GM18867 (cell line): Measurements from ENCODE around the gene ADNP2.
"Not testable (repeated sequence)": the region's sequence is repeated elsewhere in the genome, so short reads cannot be mapped to it uniquely, and the experiment has no call there.

ENCODE experiments used
- ATAC-seq: cut with Tn5 transposase; IDR thresholded peaks from one replicate; pipeline ENCODE4 v1.9.1; 2021; ENCODE audit warnings: mild to moderate bottlenecking, moderate library complexity; ENCODE audit not compliant: unreplicated experiment

The ADNP2 gene

DNA sequence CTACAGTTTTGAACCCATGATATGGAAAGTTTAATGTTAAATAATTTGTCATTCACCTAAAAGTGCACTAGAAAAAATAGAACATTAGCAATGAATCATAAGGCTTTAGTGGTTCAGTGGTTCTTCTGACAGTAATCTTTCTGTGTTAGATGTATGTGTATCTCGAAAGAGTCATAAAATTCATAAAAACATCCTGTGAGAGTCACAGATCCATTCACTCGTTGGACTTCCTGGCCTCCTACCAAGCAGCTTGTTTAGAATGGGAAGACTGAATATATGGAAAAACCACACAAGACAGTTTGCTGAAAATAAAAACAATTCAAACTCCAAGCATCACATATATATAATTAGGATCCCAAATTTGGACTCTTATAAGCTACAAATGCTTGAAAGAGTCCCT, 34.8 kb downstream of the ADNP2 start:
- no peak for ATAC-seq

DNA sequence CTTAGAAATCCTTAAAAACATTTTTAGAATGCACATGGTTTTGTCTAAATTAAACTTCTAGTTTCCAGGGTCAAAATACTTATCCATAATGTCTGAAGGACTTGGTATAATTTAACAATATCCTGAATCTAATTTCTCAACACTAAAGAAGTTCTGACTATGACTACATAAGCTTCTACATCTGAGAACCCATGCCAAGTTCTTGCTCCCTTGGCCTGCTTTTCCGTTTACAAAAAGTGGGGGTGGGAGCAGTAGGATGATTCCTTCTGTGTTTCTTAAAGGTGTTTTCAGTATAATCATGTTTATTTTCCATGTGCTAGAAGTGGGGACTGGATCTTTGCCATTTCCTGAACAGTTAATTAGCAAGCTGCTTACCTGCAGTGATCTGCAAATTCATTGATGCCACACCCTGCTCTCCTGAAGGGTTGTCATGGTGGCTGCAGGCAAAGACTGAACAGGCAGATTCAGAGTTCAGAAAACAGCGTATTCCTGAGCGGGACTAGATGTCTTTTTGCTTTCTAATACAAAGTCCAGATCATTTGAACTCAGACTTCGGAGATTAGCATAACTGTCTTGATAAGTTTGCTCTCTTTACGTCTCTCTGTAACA, 36.2 kb downstream of the ADNP2 start:
- no peak for ATAC-seq

DNA sequence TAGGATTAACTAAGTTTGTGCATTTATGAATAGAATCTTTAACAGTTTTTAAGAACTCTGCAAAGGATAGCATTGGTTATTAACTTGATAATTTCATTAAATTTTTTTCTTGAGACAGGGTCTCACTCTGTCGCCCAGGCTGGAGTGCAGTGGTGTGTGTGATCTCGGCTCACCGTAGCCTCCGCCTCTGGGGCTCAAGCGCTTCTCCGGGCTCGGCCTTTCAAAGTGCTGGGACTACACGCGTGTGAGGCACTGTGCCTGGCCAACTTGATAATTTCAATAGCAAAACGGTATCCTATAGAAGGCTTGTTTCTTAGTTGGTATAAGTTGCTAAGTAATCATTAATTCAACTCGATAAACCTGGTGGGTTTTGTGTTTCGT, 38.0 kb downstream of the ADNP2 start:
- ATAC-seq, result peak; percentile 29

DNA sequence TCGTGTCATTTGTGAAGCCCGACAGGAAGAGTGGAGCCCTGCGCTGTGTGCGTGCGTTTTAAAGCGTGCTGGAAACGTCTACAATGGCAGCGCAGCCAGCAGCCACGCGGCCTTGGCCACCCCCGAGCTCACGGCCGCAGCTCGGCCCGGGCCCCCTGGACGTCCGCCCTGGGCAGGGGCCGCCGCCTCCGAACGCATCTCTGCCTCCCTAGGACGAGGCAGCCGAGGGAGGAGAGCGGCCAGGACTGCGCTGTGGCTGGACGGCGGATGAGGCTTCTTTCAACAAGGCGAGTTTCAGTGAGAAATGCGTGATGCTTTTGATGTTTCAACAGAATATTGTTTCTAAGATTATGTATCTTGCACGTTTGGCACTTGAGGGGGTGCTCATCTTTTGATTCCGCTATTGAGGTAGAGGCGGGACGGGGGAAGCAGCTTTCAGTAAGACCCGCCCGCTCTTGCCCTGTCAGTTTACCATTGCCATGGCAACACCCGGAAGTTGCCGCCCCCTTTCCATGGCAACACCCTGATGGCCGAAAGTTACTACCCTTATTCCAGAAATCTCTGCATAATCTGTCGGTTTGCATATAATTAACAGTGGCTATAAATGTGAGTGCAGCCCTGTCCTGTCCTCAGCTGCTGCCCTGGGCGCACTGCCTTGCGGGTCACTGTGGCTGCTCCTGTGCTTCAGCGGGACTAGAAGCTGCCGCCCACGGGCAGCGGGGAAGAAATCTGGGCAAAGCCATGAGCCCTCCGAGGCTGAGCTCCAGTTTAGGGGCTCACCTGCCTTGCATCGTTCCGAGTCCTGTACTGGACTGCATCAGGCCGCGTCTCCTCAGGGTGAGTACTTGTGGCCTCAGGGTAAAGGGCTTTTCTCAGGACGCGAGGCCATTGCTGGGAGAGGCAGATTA, 38.6 kb downstream of the ADNP2 start:
- ATAC-seq, result peak; percentile 81

DNA sequence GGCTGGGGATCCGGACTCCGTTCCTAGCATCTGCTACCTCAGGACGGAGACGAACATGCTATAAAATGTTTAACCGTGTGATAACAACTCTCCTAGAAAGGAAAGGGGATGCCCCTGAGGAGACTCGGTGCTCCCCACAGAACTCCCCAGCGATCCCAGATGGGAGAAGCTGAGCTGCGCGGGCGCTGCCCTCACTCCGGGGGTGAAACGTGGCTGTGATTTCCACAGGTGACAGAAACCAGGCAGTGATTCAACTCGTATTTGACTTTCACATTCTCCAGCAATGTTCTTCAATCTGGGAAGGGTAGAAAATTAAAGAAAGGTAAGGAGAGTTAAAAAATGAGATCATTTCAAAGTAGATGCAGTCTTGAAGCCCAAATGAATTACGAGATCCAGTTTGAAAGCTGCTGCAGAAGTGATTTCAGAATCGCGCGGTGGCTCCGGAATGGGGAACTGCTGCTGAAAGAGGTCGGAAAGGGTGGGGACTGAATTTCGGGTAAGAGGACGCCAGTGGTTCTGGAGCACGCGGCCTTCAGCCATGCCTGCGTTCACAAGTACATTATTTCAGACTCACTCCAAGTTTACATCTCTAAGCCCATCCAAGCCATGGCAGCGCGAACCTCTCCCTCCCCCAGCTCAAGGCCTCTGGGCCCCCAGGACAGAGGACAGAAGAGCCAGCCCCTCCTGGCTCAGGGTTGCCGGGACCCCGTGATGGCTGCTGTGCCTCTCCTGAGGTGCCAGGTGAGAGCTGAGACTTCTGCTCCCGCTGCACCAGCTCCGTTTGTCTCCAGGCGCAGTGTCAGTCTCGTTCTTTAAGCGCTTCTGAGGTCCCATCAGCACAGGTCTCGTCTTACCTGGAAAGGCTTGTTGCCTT, 39.5 kb downstream of the ADNP2 start:
- peak; percentile 5 for ATAC-seq

DNA sequence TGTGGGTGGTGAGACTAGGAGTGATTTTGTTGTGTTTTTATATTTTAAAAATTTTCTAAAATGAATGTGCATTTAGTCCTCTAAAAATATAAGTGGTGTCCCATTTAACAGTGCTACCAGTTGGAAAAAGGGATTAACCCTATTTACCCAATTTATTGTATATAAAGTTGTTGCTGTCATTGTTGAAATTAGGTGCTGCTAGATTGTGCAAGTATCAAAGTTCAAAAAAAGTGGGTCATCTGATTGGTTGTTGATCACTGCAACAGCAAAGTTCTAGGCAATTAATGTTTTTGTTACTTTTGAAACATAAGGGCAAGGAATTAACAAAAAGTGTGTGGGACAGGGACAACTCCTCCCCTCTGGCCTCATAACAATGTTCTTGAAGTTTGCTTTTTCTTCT, 40.6 kb downstream of the ADNP2 start:
- no peak for ATAC-seq

DNA sequence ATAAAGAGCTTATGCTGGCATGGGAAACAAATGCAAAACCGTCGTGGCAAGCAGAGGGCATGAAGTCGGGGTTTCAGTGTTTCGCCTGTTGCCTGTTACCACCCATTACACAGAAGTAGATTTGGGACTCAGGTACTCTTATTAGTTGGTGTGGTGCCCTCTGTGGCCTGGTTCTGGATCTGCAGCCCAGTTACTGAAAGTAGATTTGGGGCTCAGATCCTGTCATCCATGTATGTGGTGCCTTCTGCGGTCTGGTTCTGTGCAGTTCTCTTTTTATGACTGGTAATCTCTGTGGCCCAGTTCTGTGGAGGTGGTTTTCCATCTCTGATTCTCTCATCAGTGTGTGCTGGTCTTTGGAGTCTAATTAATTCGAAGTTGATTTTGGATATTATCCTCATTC, 45.2 kb downstream of the ADNP2 start:
- ATAC-seq, result peak; percentile 80

DNA sequence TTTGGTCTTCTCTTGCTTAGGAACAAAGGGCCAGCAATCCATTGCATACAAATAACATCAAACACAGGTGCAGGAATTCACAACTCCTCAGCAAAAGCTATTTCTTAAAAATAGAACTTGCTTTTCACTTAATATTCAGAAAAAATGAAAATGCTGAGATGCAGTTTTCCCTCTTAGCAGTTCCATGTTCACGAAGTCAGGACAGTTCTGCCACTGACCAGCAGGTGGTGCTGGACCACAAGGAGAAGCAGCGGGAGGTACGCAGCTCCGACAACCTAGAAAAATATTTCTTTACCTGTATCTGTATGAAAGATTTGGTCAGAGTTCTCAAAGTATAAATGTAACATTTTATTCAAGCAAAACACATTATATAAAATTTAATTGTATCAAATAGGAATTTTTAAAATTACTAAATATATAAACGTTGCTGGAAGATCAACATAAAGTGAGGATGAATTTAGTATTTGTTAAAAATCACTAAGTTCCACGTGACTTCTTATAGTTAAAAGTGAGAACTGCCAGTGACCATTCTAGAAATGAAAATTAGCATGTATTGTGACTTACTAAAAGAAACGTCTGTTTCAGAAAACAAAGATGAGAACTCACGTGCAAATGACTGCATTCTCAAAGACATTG, 48.8 kb downstream of the ADNP2 start:
- no peak for ATAC-seq

DNA sequence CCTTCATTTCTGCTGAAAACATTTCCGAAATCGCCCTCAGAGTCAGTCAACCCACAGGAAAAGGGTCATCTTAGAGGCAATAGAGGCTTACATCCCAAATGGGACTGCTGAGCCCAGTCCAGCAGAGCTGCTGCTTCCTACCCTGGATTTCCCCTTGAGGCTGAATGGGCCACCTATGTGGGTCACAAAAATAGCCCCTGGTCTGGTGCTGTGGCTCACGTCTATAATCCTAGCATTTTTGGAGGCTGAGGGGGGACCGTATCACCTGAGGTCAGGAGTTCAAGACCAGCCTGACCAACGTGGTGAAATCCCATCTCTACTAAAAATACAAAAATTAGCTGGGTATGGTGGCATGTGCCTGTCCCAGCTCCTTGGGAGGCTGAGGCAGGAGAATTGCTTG, 49.3 kb downstream of the ADNP2 start:
- ATAC-seq, result no peak

DNA sequence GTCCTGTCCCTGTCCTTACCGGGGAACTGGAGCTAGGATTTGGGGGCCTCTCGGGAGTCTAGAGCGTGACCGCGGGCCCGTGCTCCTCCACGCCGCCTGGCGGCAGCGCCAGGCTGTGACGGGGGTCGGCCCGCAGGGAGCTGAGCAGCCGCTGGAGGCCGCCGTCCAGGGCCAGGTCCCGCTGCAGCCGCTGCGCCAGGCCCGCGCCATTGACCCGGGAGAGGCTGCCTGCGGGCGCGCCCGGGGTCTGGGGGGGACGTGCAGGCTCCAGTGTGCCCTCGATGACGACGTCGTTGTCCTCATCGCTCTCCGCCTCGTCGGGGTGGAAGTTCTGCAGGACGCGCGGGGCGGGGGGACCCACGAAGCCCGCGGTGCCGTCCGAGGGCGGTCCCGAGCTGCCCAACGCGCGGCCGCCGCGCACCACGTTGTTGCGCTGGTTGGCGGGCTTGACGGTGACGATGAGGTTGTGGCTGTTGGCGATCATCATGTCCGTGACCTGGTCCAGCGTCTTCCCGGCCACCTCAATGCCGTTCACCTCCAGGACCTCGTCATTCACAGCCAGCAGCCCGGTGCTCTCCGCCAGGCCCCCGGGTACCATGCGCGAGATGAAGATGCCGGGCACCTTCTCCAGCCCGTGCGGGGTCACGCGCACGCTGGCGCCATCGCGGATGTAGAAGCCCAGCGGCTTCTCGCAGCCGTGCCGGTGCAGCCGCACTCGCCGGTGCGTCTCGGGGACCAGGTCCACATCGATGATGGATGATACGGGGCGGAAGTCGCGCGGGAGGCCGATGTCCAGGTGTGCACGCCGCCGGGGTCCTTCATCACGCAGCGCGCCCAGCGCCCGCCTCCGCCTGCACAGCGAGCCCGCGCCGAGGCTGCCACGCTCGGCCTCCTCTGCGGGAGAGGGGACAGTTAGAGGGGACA, 50.9 kb downstream of the ADNP2 start:
- ATAC-seq, result no peak

DNA sequence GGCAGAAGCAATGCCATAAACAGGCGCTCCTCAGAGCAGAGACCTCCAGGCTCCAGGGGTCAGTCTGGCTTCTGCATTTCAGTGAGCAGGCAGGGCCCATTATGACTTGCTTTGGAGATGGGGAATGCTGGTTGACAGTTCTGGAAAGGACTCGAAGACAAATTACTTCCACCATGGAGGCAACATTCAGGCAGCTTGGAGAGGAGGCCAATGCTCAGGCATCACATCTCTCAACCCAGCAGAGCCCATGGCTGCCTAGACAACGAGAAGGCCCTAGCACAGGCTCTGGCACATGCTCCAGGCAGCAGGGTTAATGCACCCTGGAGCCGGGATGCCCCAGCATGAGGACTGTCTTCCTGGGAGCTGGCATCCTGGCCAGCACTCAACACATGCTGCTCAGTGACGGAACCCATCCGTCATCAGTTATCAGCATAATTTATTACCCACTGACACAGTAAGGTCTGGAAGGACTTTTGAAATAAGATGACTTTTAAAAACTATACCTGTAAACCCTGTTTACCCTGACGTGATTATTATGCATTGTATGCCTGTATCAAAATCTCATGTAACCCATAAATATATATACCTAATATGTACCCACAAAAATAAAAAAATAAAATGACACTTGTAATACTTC, 52.8 kb downstream of the ADNP2 start:
- no peak for ATAC-seq

DNA sequence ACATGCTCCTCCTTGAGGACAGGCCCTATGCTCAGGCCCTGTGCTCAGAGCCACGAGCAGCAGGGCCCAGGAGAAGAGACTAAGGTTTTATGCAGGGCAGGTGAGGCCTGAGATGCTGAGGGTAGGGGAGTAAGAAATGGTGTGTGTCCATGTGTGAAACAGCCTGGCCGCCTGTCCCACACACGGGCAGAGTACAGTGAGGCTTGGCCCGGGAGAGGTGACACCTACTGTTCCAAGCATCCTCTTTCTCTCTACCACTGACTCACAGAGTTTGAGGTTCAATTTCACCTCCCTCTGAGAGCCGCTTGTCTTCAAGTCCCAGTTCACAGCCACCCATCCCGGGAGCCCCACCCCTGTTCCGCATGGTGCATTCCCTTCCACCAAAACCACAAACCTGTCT, 54.1 kb downstream of the ADNP2 start:
- no peak for ATAC-seq

DNA sequence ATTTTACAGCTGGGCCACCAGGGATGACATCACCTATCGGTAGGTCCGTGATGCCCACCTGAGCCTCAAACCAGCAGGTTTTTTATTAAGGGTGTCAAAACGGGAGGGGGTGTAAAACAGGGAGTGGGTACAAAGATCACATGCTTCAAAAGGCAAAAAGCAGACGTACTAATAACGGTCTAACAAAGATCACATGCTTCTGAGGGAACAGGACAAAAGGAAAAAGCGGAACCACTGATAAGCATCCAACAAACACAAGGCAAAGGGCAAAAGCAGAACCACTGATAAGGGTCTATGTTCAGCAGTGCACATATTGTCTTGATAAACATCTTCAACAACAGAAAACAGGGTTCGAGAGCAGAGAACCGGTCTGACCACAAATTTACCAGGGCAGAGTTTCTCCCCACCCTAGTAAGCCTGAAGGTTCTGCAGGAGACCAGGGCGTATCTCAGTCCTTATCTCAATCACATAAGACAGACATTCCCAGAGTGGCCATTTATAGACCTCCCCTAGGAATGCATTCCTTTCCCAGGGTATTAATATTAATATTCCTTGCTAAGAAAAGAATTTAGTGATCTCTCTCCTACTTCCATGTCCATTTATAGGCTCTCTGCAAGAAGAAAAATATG, 55.8 kb downstream of the ADNP2 start:
- not testable (repeated sequence) for ATAC-seq

DNA sequence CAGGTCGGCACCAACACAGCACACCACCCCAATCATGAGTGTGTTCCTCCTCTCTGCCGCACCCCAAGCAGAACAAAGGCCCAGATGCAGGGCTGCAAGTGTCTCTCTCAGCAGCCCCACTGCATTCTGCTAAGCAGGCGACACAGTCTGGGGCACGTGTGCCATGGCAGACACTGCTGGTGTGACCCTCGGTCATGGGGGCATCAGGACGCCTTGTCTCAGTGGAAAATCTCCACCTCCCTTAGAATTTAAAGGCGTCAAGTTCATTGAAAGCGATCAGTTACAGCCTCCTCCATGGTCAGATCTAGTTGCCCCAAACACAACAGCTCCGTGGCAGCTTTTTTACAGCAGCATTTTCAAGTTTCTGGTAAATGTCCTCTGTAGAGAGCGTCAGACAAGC, 57.2 kb downstream of the ADNP2 start:
- ATAC-seq, result no peak

DNA sequence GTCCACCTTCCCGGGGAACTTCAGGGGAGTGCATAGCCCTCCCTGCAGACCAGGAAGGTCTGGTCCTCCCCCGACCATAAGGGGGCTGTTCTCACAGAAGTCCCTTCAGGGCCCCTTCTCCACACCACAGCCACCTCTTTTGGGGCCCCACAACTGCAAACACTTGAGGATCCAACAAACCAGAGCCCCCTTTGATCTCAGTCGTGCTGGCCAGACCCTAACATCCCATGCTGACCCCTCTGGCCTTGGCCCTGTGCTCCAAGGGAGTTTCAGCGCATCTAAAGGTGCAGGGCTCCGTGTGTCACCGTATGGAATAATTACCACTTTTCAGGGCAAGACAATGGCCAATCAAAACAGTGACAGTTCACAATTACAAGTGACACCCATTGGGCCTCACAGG, 57.7 kb downstream of the ADNP2 start:
- ATAC-seq, result no peak

DNA sequence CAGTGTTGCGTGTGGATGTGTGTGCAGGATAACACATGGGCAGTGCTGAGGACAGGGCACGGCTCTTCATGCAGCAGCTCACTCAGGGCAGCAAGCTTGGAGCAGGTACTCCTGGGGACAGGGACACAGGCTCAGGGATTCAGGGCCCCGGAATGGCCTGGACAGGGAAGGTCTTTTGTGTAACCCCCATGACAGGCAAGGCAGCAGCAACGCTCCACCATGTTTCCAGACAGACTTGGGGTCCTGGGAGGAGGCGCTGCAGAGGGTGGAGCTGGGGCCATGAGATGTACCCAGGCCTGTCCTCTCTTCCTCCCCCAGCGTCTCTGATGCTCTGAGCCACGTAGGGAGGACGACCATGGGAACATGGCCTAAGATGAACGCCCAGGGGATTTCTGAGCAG, 58.3 kb downstream of the ADNP2 start:
- ATAC-seq, result no peak

DNA sequence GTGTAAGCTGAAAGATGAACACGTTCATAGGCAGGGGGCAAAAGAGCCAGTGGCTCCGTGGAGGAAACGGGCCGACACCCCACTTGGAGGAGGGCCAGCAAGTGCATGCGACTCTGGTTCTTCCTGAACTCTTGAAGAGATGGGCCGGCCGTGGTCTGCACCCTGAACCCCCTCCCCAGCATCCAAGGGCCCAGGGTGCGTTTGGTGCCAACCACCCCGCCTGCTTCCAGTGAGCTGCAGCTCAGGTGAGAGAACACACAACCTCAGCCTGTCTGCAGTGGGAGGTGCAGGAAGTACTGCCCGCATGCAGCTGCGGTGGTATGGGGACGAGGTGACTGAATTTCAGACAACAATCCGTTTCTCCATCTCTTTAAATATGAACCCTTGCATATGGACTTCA, 58.9 kb downstream of the ADNP2 start:
- no peak for ATAC-seq

DNA sequence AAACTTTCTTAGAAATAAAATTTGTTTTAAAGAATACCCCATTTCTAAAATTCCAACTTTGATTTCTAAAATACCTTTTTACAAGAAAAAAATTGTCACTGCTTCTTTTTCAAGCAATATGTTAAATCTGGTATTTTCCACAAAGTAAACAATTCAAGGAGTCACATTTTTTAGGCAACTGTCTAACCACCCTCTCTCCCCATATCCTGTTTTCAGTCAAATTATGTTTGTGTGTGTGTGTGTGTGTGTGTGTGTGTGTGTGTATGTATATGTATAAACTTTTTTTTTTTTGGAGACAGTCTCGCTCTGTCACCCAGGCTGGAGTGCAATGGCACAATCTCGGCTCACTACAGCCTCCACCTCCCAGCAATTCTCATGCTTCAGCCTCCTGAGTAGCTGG, 59.3 kb downstream of the ADNP2 start:
- ATAC-seq, result no peak

DNA sequence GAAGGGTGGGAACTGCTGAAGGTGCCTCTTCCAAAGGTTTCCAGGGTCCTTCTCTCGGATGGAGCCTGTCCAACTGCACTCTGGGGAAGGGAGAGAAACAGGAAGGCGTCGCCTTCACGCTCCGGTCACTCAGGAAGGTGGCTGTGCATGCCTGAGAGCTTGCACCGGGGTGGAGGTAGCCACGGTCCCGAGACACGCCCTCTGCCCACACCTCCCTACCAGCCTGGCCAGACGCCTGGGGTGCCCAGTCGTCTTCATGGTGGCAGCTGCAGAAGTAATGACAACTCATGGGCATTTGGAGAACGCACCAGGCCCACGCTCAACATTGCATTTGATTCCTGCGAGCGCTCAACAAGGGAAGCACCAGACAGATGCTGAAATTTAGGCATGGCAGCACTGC, 59.9 kb downstream of the ADNP2 start:
- no peak for ATAC-seq
